Amygdala (tissue), 56 donors: Measurements from ENCODE around the gene SLC43A2.
"Not testable (repeated sequence)": the region's sequence is repeated elsewhere in the genome, so short reads cannot be mapped to it uniquely, and the experiment has no call there.

Experiments used
- DNase-seq, 56 donors: peaks; one replicate each; lab custom pipeline; 2025; lab: John Stamatoyannopoulos, UW

The SLC43A2 gene

DNA sequence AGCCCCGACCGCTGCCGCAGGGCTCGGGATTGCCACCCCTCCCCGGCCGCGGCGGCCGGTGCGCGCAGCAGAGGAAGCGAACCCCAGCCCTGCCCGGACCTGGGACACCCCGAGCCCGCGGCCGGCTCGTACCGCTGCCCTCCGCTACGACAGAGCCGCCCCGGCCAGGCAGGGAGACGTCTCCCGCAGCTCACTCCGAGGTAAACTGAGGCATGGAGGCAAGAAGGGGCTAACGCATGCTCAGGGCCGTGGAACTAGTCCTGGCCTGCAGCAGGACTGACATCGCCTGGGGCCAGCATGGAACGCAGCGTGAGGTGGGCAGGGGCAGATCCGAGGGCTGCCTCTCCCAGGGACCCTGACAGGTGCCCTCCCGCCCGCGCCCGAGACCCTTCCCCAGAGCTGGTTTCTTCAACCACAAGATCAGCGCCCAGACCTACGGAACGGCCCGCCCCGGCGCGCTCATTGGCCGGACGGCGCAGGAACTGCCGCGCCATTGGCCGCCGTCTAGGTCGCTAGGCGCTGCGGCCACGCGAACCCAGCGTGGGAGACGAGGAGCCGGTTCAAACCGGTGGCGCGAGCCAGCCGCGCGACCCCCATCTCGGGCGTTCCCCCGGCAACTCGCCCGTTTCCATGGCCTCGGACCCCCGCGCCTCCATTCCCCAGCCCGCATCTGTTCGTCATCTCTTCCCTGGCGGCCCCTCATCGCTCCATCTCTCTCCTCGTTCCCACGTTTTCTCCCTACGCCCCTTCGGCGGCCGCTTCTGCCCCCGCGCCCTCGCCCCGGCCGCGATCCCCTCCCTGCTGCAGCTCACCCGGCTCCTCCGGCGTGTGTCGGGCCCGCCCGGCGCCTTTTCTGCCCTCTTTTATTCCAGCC, at the start of gene SLC43A2:
Gene SLC43A2, minus strand, starts transcription at position 853 of the 874 bp plus-strand sequence. CDS start 960 bp downstream, outside the sequence.
- DNase-seq, result peak in 53 of 56 donors; percentile 50 to 91 (median 77)

DNA sequence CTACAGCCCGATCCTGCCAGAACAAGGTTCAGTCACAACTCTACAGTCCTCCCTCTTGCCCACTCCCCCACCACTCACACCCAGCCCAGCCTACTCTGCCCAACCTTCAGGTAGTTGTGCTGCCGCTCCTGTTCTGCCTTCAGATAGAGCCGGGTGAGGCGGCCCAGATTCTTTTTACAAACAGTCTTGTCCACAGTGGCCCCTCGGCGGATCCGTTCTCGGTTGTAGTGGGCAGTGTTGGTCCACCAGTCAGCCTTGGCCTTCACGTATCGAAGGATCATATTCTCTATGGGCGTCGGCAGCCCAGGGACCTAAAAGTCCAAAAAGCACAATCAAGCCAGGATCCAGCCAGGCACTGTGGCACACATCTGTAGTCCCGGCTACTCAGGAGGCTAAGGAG, 47.8 kb upstream of the SLC43A2 start:
- DNase-seq, result no peak

DNA sequence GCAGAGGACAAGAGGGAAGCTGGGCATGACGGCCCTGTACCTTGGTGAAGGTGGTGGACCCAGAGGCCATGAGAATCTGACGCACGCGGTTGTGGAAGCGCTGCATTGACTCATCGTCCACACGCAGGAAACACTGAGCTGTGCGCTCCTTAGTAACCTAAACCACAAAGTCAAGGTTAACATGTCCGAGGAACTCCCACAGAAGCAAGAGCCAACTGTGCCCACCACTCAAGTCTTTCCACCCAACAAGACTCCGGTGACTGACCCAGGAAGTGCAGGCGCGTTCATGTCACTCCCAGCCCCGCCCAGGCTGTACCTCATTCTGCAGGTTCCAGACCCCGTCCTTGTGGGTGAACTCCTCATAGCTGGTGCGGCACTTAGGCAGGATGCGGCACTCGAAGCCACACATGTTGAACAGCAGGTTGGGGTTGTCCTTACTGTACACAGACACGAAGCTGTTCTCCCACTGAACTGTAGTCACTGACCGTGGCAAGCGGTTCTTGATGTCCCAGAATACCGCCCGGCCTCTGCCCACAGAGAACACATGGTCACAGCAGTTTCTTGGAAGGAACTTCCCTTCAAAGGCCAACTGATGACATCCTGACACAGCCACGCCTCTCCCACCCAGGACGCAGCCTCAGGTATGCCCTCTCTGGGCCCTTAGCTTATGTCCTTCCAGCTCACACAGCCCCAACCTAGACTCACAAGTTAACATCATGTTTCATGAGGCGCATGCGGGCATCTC, 44.6 kb upstream of the SLC43A2 start:
- no peak for DNase-seq

DNA sequence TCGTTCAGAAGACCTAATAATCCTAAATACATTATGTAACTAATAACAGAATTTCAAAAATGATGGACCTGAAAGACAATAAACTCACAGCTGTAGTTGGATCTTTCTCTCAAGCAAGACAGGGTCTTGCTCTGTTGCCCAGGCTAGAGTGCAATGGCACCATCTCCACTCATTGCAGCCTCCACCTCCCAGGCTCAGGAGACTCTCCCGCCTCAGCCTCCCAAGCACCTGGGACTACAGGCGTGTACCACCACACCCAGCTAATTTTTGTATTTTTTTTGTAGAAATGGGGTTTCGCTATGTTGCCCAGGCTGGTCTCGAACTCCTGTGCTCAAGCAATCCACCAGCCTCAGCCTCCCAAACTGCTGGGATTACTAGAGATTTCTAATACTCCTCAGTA, 35.3 kb upstream of the SLC43A2 start:
- not testable (repeated sequence) for DNase-seq

DNA sequence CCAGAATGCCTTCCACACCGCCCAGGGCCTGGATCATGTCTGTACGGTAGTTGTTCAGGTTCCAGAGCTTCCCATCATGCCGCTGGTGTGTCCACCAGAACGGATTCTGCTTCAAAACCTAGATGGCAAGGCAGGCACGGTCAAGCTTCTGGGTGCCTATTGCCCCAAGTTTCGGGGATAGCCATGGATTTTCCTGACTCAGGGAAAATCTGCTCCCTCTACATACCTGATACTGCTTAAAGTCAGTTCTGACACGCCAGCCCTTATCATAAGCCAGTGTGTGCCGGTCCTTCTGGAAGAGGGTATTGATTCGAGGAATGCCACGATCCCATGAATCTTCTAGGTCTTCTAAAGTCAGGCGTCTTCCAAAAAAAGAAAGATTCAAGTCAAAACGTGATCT, 32.4 kb upstream of the SLC43A2 start:
- no peak for DNase-seq

DNA sequence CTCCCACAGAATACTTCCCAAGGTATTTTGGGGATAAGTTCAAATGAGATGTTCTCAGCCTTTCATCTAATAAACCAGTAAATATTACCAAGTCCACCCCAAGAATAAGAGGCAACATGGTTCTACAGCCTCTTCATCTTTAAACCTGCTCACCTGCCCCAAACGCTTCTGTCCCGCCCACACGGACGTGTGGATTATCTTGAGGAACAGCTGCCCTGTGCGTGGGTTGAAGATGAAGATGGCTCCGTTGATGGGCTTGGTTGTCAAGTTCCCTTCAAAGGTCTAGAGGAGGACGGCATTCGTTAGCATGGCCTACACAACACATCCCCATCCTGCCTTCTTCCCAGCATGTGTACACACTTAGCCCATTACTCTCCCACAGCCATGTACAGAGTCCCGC, 29.5 kb upstream of the SLC43A2 start:
- no peak for DNase-seq

DNA sequence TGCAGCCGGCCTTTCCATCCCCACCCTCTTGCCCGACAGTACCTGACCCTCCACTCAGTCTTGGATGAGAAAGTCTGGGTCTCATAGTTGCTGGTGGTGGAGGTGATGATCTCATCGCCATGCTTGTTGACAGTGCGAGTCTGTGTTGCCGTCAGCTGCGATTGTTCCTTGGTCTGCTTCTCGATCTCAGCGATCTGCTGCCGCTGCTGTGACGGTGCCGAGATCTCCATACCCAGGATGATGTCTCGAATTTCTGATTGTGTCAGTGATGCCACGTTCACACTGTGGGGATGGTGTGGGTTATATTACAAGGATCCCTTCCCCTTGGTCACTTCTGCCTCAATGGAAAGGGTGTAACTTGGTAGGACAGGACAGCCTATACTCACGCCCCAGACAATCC, 25.1 kb upstream of the SLC43A2 start:
- DNase-seq, result no peak

DNA sequence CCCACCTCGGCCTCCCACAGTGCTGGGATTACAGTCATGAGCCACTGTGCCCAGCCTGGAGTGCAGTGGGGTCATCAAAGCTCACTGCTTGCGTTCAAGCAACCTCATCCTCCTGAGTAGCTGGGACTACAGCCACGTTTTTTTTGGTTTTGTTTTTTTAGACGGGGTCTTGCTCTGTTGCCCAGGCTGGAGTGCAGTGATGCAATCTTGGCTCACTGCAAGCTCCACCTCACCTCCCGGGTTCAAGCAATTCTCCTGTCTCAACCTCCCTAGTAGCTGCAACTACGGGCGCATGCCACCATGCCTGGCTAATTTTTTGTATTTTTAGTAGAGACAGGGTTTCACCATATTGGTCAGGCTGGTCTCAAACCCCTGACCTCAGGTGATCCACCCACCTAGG, 24.2 kb upstream of the SLC43A2 start:
- DNase-seq, result not testable (repeated sequence)

DNA sequence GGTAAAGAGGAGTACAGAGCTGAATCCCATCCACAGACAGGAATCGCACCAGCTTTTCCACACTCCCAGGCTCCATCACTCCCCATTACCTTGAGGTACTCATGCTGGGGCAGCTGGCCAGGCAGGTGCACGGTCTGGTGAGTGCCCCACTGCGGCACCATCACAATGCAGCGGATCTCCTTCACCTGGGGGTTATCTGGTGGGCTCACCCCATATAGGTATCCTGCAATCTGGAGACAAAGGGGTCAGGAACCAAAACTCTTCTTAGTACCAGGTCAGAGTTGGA, 22.9 kb upstream of the SLC43A2 start:
- DNase-seq, result no peak

DNA sequence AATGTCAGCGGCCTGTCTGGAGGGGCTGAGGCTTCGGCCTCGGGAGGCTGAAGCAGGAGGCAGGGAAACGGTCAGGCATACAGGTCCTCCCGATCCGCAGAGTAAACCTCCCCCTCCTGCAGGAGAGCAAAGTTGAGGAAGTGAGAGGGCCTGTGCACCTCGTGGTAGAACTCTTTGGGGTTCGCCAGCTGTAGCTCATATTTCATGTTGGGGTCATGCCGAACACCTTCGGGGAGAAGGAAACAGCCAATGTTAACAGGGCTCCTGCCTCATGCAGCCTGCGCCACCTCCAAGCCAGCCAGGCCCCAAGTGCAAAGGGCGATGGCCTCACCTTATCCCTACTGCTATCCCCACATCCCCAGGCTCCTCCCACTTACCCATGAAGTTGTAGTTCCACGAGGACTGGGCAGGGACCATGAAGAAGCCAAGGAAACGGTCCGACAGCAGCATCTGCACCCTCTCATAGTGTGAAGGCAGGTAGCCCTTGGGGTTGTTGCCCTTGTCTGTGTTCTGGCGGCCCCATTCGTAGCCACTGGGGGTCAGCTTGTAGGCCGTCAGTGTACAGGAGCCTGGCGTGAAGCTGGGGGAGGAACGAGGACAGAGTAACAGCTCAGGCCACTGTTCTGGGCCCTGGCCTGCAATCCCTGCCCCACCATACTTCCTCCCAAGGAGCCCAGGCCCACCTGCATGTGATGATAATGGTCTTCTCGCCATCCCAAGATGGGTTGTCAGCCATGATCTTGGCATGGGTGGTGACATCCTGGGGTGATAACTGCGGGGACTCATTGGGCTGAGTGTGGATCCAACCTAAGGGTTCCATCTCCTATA, 22.3 kb upstream of the SLC43A2 start:
- no peak for DNase-seq

DNA sequence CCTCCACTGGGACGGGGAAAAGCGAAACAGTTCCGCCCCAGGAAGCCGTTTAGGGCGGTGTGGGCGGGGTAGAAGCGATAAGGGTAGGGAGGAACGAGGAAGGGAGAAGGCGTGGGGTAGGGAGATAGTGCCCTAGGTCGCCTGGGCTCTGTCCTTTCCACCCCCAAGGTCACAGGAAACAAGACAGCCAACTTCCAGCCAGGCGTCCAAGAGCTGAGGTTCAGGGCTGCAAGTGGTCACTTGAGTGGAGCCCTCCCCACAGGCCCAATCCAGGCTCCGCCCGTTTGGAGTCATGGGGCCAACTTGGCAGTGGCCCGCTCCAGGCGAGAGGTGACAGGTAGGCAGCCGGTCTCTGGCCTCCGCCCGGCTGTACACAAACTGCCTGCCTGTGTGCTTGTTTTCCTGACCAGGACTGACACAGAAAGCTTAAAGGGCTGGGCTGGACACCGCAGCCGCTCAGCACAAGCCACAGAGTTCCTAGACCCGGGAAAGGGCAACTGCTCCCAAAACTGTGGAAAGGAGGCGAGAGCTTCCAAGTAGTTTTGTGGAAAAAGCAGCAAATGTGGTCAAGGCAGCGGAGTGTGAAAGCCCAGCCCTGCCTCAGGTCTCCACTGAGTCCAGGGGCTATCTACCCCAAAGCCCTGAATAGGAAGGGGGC, 21.3 kb upstream of the SLC43A2 start, which contains the start of gene RILP:
Gene RILP, minus strand, starts transcription at position 23 of the 658 bp plus-strand sequence. CDS start 62 bp downstream, outside the sequence.
- peak in 3 of 56 donors; percentile 33 to 42 (median 37) for DNase-seq

DNA sequence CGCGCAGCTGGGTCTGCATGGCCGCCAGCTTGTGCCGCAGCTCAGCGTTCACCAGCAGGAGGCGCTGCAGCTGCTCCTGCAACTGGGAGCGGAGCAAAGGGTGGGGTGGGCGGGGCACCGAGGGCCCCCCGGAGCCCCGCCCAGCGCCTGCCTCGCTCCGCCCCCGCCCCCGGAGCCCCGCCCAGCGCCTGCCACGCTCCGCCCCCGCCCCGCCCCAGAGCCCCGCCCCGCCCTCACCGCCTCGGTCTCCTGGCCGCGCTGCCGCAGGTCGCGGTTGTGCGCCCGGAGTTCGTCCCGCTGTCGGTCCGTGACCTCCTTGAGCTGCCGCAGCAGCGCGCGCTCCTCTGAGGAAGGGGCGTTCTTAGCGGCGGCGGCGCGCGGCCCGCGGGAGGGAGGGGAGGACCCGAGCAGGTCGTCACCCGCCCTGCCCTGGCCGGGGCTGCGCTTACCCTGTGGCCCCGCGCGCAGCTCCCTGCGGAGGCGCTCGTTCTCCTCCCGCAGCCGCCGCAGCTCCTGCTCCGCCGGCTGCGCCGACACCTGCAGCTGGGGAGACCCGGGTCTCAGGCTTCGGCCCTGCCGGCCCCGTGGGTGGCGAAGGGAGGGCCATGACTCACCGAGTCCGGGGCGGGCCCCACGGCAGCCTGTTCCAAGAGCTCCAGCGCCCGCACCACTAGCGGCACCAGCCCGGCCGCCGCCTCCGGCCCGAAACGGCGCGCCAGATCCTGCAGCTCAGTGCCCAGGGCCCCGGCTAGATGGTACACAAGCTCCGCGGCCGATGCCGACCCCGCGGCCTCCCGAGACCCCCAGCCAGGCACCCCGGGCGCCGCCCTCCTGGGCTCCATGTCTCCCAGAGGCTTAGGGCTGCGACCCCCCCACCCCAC, 20.6 kb upstream of the SLC43A2 start:
- peak in 55 of 56 donors; percentile 54 to 97 (median 89) for DNase-seq

DNA sequence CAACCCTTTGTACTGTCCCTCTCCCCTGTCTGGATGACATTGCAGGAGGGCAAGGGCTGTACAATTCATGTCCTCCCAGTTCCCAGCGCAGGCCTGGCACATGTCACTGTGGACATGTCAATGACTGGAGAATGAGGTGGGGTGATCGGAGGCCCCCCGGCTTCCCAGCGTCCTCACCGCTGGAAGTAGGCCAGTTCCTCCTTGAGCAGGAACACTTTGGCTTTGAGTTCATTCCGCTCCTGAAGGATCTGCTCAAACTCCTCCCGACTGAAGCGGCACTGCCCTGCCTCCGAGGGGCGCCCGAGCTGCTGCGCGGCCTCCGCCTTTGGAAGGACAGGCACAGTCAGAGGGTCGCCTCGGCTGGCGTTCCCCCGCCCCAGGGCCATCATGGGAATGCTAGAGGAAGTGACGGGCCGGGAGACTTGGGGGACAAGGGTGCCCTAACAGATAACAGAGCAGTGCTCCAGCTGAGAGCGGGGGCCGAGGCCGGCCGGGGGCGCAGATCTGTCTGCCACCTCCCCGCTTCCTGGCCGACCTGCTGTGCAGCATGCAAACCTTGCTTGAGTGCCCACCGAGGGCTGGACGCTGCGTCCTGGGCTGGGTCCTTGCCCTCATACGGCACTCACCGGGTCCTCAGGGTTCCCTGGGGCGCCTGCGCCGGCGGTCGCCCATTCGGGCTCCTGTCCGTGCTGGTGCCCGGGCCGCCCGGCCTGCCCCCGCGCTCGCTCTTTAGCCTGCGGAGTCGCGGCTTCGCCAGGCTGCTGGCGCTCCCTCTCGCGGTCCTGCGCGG, 19.7 kb upstream of the SLC43A2 start:
- DNase-seq, result peak in 6 of 56 donors; percentile 40 to 66 (median 62)

DNA sequence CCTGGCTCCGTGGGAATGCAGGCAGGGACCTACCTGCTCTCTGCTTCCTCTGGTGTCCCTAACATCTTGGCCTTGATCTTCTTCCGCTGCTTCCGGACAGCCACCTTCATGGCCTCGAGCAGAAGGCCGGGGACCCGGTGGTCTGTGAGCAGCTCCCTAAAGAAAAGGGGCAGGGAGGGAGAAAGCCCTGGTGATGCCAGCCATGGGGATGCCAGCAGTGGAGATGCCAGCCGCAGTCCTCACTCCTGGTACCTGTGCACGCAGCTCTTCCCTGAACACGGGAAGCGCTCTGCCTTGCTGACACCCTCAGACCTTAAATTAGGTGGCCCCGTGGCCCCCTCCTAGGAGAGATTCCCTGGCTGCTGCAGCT, 19.2 kb upstream of the SLC43A2 start:
- no peak for DNase-seq

DNA sequence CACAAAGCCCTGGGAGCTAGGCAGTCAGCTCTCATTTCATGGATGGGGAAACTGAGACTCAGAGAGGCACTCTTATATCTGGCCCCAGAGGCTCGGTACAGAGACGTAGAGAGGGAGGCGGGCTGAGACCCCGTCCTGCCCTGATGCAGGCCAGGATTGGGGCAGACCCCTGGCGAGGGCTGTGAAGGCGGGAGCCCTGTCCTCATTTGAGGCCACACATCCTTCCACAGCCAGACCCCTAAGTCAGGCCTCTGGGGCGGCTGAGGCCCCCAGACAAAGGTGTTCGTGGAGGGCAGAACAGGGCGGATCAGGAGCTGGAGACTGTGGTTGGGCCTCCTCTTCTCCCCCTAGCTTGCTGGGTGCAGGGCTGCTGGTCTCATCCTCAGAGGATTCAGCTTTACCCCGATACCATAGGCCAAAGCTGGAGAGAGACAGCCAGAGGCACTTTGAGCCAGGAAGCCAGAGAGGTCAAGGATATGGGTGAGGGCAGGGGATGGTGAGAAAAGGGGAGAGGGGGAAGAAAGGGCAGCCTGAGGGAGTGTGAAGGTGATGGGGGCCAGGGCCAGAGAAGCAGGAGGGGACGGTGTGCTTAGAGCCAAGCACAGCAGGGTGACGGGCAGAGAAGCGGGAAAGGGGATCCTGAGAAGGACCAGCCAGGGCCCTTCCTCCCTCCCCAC, 17.7 kb upstream of the SLC43A2 start:
- DNase-seq, result no peak

DNA sequence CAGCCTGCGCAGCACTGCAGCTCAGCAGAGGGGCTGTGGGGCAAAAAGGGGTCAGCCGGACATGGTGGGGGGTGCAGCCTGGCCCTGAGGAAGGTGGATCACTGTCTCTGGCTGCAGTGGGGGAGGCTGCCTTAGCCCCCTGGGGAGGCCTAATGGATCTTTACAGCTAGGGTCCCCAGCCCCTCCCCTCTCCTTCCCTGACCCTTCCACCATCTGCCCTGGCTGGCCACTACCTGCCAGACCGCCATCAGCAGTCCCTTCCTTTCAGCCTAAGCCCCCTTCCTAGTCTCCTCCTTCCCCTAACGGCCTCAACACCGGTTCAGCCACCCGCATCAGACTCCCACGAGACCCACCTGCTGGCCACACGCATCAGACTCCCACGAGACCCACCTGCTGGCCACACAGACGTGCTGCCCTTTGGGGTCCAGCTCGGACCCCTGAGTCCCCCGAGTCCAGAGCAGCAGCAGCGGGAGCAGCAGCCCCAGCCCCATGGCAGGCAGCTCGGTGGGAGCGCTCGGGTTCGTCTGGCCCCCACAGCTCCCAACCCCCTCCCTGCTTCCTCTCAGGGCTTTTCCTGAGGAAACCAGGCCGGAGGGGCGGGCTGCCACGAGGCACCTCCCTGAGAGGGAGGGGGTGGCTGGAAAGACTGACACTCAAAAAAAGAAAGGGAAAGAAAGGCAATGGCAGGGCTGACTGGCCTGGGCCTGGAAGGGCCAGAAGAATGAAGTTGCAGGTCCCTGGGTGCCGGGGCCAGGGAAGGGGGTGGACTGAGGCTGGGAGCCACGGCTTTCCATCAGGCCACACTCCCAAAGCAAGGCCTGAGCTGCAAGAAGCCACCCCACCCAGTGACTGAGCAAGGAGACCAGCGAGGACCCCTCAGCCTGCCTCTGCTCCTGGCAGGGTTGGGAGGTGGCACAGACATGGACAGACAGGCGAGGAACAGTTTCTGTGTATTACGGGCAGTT, 16.9 kb upstream of the SLC43A2 start, which contains the start of gene SCARF1:
Gene SCARF1, minus strand, starts transcription at position 526 of the 965 bp plus-strand sequence. Its CDS starts 35 bp downstream, at position 491.
- peak in 8 of 56 donors; percentile 17 to 42 (median 36) for DNase-seq
